KMS-11 (cell line): ENCODE results near the gene GPR142.

Source experiments
- H2AFZ ChIP-seq: fragments of 200-600 bp; sonication (generic); 2 replicates; pipeline ENCODE4 v1.6.1; 2016; ENCODE audit warnings: antibody characterized with exemption, mixed run types, low read depth
- H3K27ac ChIP-seq: fragments of 200-600 bp; sonication (generic); 2 replicates; pipeline ENCODE4 v1.6.1; 2016; ENCODE audit warnings: mild to moderate bottlenecking, mixed run types
- H3K27me3 ChIP-seq: fragments of 200-600 bp; sonication (generic); 2 replicates; pipeline ENCODE4 v1.6.1; 2017; ENCODE audit warnings: mild to moderate bottlenecking, low read depth, mixed run types, moderate library complexity; ENCODE audit not compliant: insufficient read depth
- H3K36me3 ChIP-seq: fragments of 200-600 bp; sonication (generic); 2 replicates; pipeline ENCODE4 v1.6.1; 2017; ENCODE audit warnings: mild to moderate bottlenecking, mixed run types; ENCODE audit not compliant: insufficient read depth
- H3K4me1 ChIP-seq: fragments of 200-600 bp; sonication (generic); 2 replicates; pipeline ENCODE4 v1.6.1; 2016; ENCODE audit warnings: mild to moderate bottlenecking, low read depth, mixed run types; ENCODE audit not compliant: poor library complexity, severe bottlenecking
- H3K4me2 ChIP-seq: fragments of 200-600 bp; sonication (generic); 2 replicates; pipeline ENCODE4 v1.7.0; 2016; ENCODE audit warnings: mild to moderate bottlenecking, mixed run types
- H3K4me3 ChIP-seq: fragments of 200-600 bp; sonication (generic); IDR thresholded peaks from 2 replicates; pipeline ENCODE4 v1.6.1; 2017; ENCODE audit warnings: low read depth, low read length, mixed read lengths; ENCODE audit not compliant: insufficient read depth
- H3K79me2 ChIP-seq: fragments of 200-600 bp; sonication (generic); 2 replicates; pipeline ENCODE4 v1.6.1; 2016; ENCODE audit warnings: low read depth, mixed run types; ENCODE audit not compliant: insufficient read depth
- H3K9ac ChIP-seq: fragments of 200-600 bp; sonication (generic); 2 replicates; pipeline ENCODE4 v1.6.1; 2016; ENCODE audit warnings: mild to moderate bottlenecking, mixed run types
- H4K20me1 ChIP-seq: fragments of 200-600 bp; sonication (generic); 2 replicates; pipeline ENCODE4 v1.6.1; 2016; ENCODE audit warnings: mild to moderate bottlenecking, mixed run types; ENCODE audit not compliant: insufficient read depth
- TF ChIP-seq, protein P1 (sequence below): fragments of 200-600 bp; sonication (generic); conservative IDR thresholded peaks from 2 replicates; pipeline ENCODE4 v1.6.1; 2017; ENCODE audit warnings: low read depth, mild to moderate bottlenecking, antibody characterized with exemption, low read length, moderate library complexity, mixed read lengths

Gene GPR142

GRCh38 chr17:74369665-74370490 lies 2.6 kb downstream of the GPR142 start:
- H3K4me3 ChIP-seq: no peak overlapping the region
- no peaks in the 10 kb centered on the region for H3K79me2 ChIP-seq
- no peak overlapping the region for H3K27ac ChIP-seq
- H3K36me3 ChIP-seq: no peaks in the 10 kb centered on the region
- H3K4me1 ChIP-seq: no peaks in the 10 kb centered on the region
- H3K27me3 ChIP-seq: peaks cover 44% of the 10 kb centered on the region
- no peak overlapping the region for H3K9ac ChIP-seq
- H4K20me1 ChIP-seq: no peaks in the 10 kb centered on the region
- H2AFZ ChIP-seq: no peak overlapping the region
- no peak overlapping the region for H3K4me2 ChIP-seq
- TF ChIP-seq, protein P1, sequence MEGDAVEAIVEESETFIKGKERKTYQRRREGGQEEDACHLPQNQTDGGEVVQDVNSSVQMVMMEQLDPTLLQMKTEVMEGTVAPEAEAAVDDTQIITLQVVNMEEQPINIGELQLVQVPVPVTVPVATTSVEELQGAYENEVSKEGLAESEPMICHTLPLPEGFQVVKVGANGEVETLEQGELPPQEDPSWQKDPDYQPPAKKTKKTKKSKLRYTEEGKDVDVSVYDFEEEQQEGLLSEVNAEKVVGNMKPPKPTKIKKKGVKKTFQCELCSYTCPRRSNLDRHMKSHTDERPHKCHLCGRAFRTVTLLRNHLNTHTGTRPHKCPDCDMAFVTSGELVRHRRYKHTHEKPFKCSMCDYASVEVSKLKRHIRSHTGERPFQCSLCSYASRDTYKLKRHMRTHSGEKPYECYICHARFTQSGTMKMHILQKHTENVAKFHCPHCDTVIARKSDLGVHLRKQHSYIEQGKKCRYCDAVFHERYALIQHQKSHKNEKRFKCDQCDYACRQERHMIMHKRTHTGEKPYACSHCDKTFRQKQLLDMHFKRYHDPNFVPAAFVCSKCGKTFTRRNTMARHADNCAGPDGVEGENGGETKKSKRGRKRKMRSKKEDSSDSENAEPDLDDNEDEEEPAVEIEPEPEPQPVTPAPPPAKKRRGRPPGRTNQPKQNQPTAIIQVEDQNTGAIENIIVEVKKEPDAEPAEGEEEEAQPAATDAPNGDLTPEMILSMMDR: no peak

- Histone ChIP-seq H3K36me3 (no peaks in the 10 kb centered on the region), H3K9ac (no peak overlapping the region), H4K20me1 (no peaks in the 10 kb centered on the region), H3K27me3 (peaks cover 45% of the 10 kb centered on the region), H2AFZ (no peak overlapping the region), H3K4me3 (no peak overlapping the region), H3K4me2 (no peak overlapping the region), H3K79me2 (no peaks in the 10 kb centered on the region), H3K27ac (no peak overlapping the region), H3K4me1 (no peaks in the 10 kb centered on the region)
- TF ChIP-seq, protein P1: no peak
Observed at GRCh38 chr17:74371653-74372147, 4.4 kb downstream of the GPR142 start.

- no peak overlapping the region for H3K27ac ChIP-seq
- H3K9ac ChIP-seq: no peak overlapping the region
Observed at GRCh38 chr17:74372426-74372825, 5.1 kb downstream of the GPR142 start.

GRCh38 chr17:74373838-74374606 lies 6.7 kb downstream of the GPR142 start:
- peaks cover 62% of the 10 kb centered on the region for H3K27me3 ChIP-seq
- no peak overlapping the region for H2AFZ ChIP-seq
- H3K4me3 ChIP-seq: no peak overlapping the region
- no peaks in the 10 kb centered on the region for H3K79me2 ChIP-seq
- TF ChIP-seq, protein P1: no peak
- H3K4me2 ChIP-seq: no peak overlapping the region
- no peaks in the 10 kb centered on the region for H3K36me3 ChIP-seq
- H3K27ac ChIP-seq: no peak overlapping the region
- H3K9ac ChIP-seq: no peak overlapping the region
- no peaks in the 10 kb centered on the region for H3K4me1 ChIP-seq
- no peaks in the 10 kb centered on the region for H4K20me1 ChIP-seq

More at GRCh38 chr17:74372426-74372825, 5.1 kb downstream of the GPR142 start:
- TF ChIP-seq, protein P1: no peak
- no peak overlapping the region for H2AFZ ChIP-seq
- no peak overlapping the region for H3K4me3 ChIP-seq
- H3K79me2 ChIP-seq: no peaks in the 10 kb centered on the region
- H3K4me2 ChIP-seq: no peak overlapping the region
- no peaks in the 10 kb centered on the region for H4K20me1 ChIP-seq
- peaks cover 48% of the 10 kb centered on the region for H3K27me3 ChIP-seq
- no peaks in the 10 kb centered on the region for H3K4me1 ChIP-seq
- H3K36me3 ChIP-seq: no peaks in the 10 kb centered on the region
